ENCODE measurements around the gene EPS8L1.
"Not testable (repeated sequence)": the region's sequence is repeated elsewhere in the genome, so short reads cannot be mapped to it uniquely, and the experiment has no call there.

Gene EPS8L1

GRCh38 chr19:55098716-55099556, 23.3 kb downstream of the EPS8L1 start:
- Histone ChIP-seq H3K27ac (ENCODE audit: low read depth, low read length) (no peak overlapping the region), H3K36me3 (ENCODE audit: control insufficient read depth, insufficient read depth, low read length) (peaks cover 19% of the 10 kb centered on the region), H3K27me3 (ENCODE audit: control insufficient read depth, insufficient read depth, low read length) (no peaks in the 10 kb centered on the region), H3K9ac (ENCODE audit: low read length) (no peak overlapping the region), H3K4me3 (ENCODE audit: low read depth, low read length) (no peak overlapping the region), H3K4me1 (ENCODE audit: control insufficient read depth, insufficient read depth, low read length) (peaks cover 22% of the 10 kb centered on the region), H3K9me3 (ENCODE audit: control insufficient read depth, insufficient read depth, low read depth, low read length) (0 out of 2 replicates have a peak, but pooled peaks cover 3% of the 10 kb centered on the region)

GRCh38 chr19:55099557-55100506, 24.2 kb downstream of the EPS8L1 start:
- no peaks in the 10 kb centered on the region for H3K27me3 ChIP-seq (ENCODE audit: control insufficient read depth, insufficient read depth, low read length)
- H3K27ac ChIP-seq (ENCODE audit: low read depth, low read length), result no peak overlapping the region
- peaks cover 19% of the 10 kb centered on the region for H3K36me3 ChIP-seq (ENCODE audit: control insufficient read depth, insufficient read depth, low read length)
- peaks cover 14% of the 10 kb centered on the region for H3K4me1 ChIP-seq (ENCODE audit: control insufficient read depth, insufficient read depth, low read length)
- H3K9me3 ChIP-seq (ENCODE audit: control insufficient read depth, insufficient read depth, low read depth, low read length), result 0 out of 2 replicates have a peak, but pooled peaks cover 3% of the 10 kb centered on the region
- H3K4me3 ChIP-seq (ENCODE audit: low read depth, low read length), result no peak overlapping the region
- H3K9ac ChIP-seq (ENCODE audit: low read length), result no peak overlapping the region

GRCh38 chr19:55101261-55101660, 25.6 kb downstream of the EPS8L1 start:
- H3K4me1 ChIP-seq (ENCODE audit: control insufficient read depth, insufficient read depth, low read length), result peaks cover 2% of the 10 kb centered on the region; the same call in 1 of the 2 replicates
- H3K9me3 ChIP-seq (ENCODE audit: control insufficient read depth, insufficient read depth, low read depth, low read length), result 0 out of 2 replicates have a peak, but pooled peaks cover 3% of the 10 kb centered on the region
- no peak overlapping the region for H3K27ac ChIP-seq (ENCODE audit: low read depth, low read length)
- H3K36me3 ChIP-seq (ENCODE audit: control insufficient read depth, insufficient read depth, low read length), result peaks cover 21% of the 10 kb centered on the region
- H3K4me3 ChIP-seq (ENCODE audit: low read depth, low read length), result no peak overlapping the region
- no peak overlapping the region for H3K9ac ChIP-seq (ENCODE audit: low read length)
- no peaks in the 10 kb centered on the region for H3K27me3 ChIP-seq (ENCODE audit: control insufficient read depth, insufficient read depth, low read length)

GRCh38 chr19:55103190-55103589, 27.5 kb downstream of the EPS8L1 start:
- H3K27me3 ChIP-seq (ENCODE audit: control insufficient read depth, insufficient read depth, low read length), result no peaks in the 10 kb centered on the region
- H3K27ac ChIP-seq (ENCODE audit: low read depth, low read length), result no peak overlapping the region
- no peak overlapping the region for H3K9ac ChIP-seq (ENCODE audit: low read length)
- 0 out of 2 replicates have a peak, but pooled peaks cover 3% of the 10 kb centered on the region for H3K9me3 ChIP-seq (ENCODE audit: control insufficient read depth, insufficient read depth, low read depth, low read length)
- H3K36me3 ChIP-seq (ENCODE audit: control insufficient read depth, insufficient read depth, low read length), result peaks cover 21% of the 10 kb centered on the region
- no peak overlapping the region for H3K4me3 ChIP-seq (ENCODE audit: low read depth, low read length)
- no peaks in the 10 kb centered on the region for H3K4me1 ChIP-seq (ENCODE audit: control insufficient read depth, insufficient read depth, low read length)

- H3K9me3 ChIP-seq (ENCODE audit: control insufficient read depth, insufficient read depth, low read depth, low read length), result 0 out of 2 replicates have a peak, but pooled peaks cover 3% of the 10 kb centered on the region
- peaks cover 34% of the 10 kb centered on the region for H3K36me3 ChIP-seq (ENCODE audit: control insufficient read depth, insufficient read depth, low read length)
- no peak overlapping the region for H3K4me3 ChIP-seq (ENCODE audit: low read depth, low read length)
- no peaks in the 10 kb centered on the region for H3K4me1 ChIP-seq (ENCODE audit: control insufficient read depth, insufficient read depth, low read length)
- no peaks in the 10 kb centered on the region for H3K27me3 ChIP-seq (ENCODE audit: control insufficient read depth, insufficient read depth, low read length)
- H3K27ac ChIP-seq (ENCODE audit: low read depth, low read length), result no peak overlapping the region
- no peak overlapping the region for H3K9ac ChIP-seq (ENCODE audit: low read length)
Measured at GRCh38 chr19:55105237-55105636, 29.6 kb downstream of the EPS8L1 start.

GRCh38 chr19:55106591-55106990, 30.9 kb downstream of the EPS8L1 start:
- no peak overlapping the region for H3K9ac ChIP-seq (ENCODE audit: low read length)
- no peak overlapping the region for H3K4me3 ChIP-seq (ENCODE audit: low read depth, low read length)
- peaks cover 32% of the 10 kb centered on the region for H3K36me3 ChIP-seq (ENCODE audit: control insufficient read depth, insufficient read depth, low read length)
- 0 out of 2 replicates have a peak, but pooled peaks cover 3% of the 10 kb centered on the region for H3K9me3 ChIP-seq (ENCODE audit: control insufficient read depth, insufficient read depth, low read depth, low read length)
- no peak overlapping the region for H3K27ac ChIP-seq (ENCODE audit: low read depth, low read length)
- no peaks in the 10 kb centered on the region for H3K27me3 ChIP-seq (ENCODE audit: control insufficient read depth, insufficient read depth, low read length)
- H3K4me1 ChIP-seq (ENCODE audit: control insufficient read depth, insufficient read depth, low read length), result no peaks in the 10 kb centered on the region

GRCh38 chr19:55107252-55107651, 31.6 kb downstream of the EPS8L1 start:
- not testable (repeated sequence) for H3K4me3 ChIP-seq (ENCODE audit: low read depth, low read length)

GRCh38 chr19:55109527-55110291, 34.0 kb downstream of the EPS8L1 start:
- H3K9ac ChIP-seq (ENCODE audit: low read length), result no peak overlapping the region
- H3K36me3 ChIP-seq (ENCODE audit: control insufficient read depth, insufficient read depth, low read length), result peaks cover 20% of the 10 kb centered on the region
- H3K4me1 ChIP-seq (ENCODE audit: control insufficient read depth, insufficient read depth, low read length), result peaks cover 12% of the 10 kb centered on the region
- H3K4me3 ChIP-seq (ENCODE audit: low read depth, low read length), result no peak overlapping the region
- no peaks in the 10 kb centered on the region for H3K9me3 ChIP-seq (ENCODE audit: control insufficient read depth, insufficient read depth, low read depth, low read length)
- H3K27ac ChIP-seq (ENCODE audit: low read depth, low read length), result no peak overlapping the region
- no peaks in the 10 kb centered on the region for H3K27me3 ChIP-seq (ENCODE audit: control insufficient read depth, insufficient read depth, low read length)

More at GRCh38 chr19:55107252-55107651, 31.6 kb downstream of the EPS8L1 start:
- not testable (repeated sequence) for H3K27me3 ChIP-seq (ENCODE audit: control insufficient read depth, insufficient read depth, low read length); H3K9ac ChIP-seq (ENCODE audit: low read length); H3K27ac ChIP-seq (ENCODE audit: low read depth, low read length); H3K4me1 ChIP-seq (ENCODE audit: control insufficient read depth, insufficient read depth, low read length); H3K9me3 ChIP-seq (ENCODE audit: control insufficient read depth, insufficient read depth, low read depth, low read length)
- H3K36me3 ChIP-seq (ENCODE audit: control insufficient read depth, insufficient read depth, low read length), result peaks cover 27% of the 10 kb centered on the region

GRCh38 chr19:55111238-55111831, 35.7 kb downstream of the EPS8L1 start:
- Histone ChIP-seq H3K36me3 (ENCODE audit: control insufficient read depth, insufficient read depth, low read length) (peaks cover 19% of the 10 kb centered on the region), H3K9ac (ENCODE audit: low read length) (no peak overlapping the region), H3K4me1 (ENCODE audit: control insufficient read depth, insufficient read depth, low read length) (peaks cover 21% of the 10 kb centered on the region), H3K4me3 (ENCODE audit: low read depth, low read length) (no peak overlapping the region), H3K27ac (ENCODE audit: low read depth, low read length) (no peak overlapping the region), H3K27me3 (ENCODE audit: control insufficient read depth, insufficient read depth, low read length) (no peaks in the 10 kb centered on the region), H3K9me3 (ENCODE audit: control insufficient read depth, insufficient read depth, low read depth, low read length) (no peaks in the 10 kb centered on the region)

GRCh38 chr19:55112246-55112776, 36.6 kb downstream of the EPS8L1 start:
- Histone ChIP-seq H3K36me3 (ENCODE audit: control insufficient read depth, insufficient read depth, low read length) (peaks cover 19% of the 10 kb centered on the region), H3K27ac (ENCODE audit: low read depth, low read length) (no peak overlapping the region), H3K9ac (ENCODE audit: low read length) (no peak overlapping the region), H3K4me1 (ENCODE audit: control insufficient read depth, insufficient read depth, low read length) (peaks cover 24% of the 10 kb centered on the region), H3K4me3 (ENCODE audit: low read depth, low read length) (no peak overlapping the region), H3K9me3 (ENCODE audit: control insufficient read depth, insufficient read depth, low read depth, low read length) (no peaks in the 10 kb centered on the region), H3K27me3 (ENCODE audit: control insufficient read depth, insufficient read depth, low read length) (no peaks in the 10 kb centered on the region)

Measured in HUES6 (cell line).